Body of pancreas (tissue), 4 donors: ENCODE data around the gene TM7SF2. TPM values are rescaled to one million over a fixed set of nuclear protein-coding genes. Genes with fewer than 3 reads are reported as not detected.
A peak's percentile ranks its signal among the peaks of the same experiment; 100 is the strongest.

Experiments used
- ATAC-seq: fragments of 150-250 bp; one replicate; pipeline ENCODE4 v1.9.1; 2016
- DNase-seq, 4 donors: peaks; one replicate each; pipeline ENCODE4 v3.0.0-alpha.2; 2019
- H3K27ac ChIP-seq, 4 donors: fragments of 200-600 bp; sonication (generic); 1 replicate in 3 of 4; 2 replicates in 1 of 4; pipeline versions ENCODE4 v1.5.1 to v1.6.1; 2016 to 2019; ENCODE audit warnings: mild to moderate bottlenecking in 1 of 4, mixed read lengths in 1 of 4, moderate library complexity in 1 of 4
- H3K27me3 ChIP-seq, 2 donors: fragments of 200-600 bp; sonication (generic); one replicate each; pipeline ENCODE4 v1.6.0; 2016; ENCODE audit warnings: mild to moderate bottlenecking in 1 of 2
- H3K36me3 ChIP-seq, 2 donors: fragments of 200-600 bp; sonication (generic); replicated peaks in 1 of 2; 2 replicates each; pipeline ENCODE4 v1.5.1; 2016; ENCODE audit warnings: low read depth in 2 of 2; ENCODE audit not compliant: insufficient read depth in 1 of 2
- H3K4me1 ChIP-seq: fragments of 200-600 bp; sonication (generic); one replicate; pipeline ENCODE4 v1.6.0; 2016
- H3K4me3 ChIP-seq, 2 donors: fragments of 200-600 bp; sonication (generic); 1 replicate in 1 of 2; 2 replicates in 1 of 2; pipeline ENCODE4 v1.5.1; 2016 to 2019
- H3K9me3 ChIP-seq, 3 donors: fragments of 200-600 bp; sonication (generic); 1 replicate in 2 of 3; 2 replicates in 1 of 3; pipeline ENCODE4 v1.5.1; 2016
- POLR2A ChIP-seq, 3 donors: fragments of 450-650 bp; IDR thresholded peaks; one replicate each; pipeline ENCODE4 v1.6.1; 2016; ENCODE audit warnings: antibody characterized with exemption in 3 of 3, mild to moderate bottlenecking in 2 of 3
- WGBS, 2 donors: methylation state at CpG; one replicate each; pipeline ENCODE4 v1.1.5; 2017; 5-methylcytosine and 5-hydroxymethylcytosine counted together
- intact Hi-C: fragments of 100-400 bp; cut with DNase I; formaldehyde crosslinking; loops from one replicate; pipeline ENCODE4 v1.15.1; 2023
- total RNA-seq, 2 donors: library from RNA; depleted of rRNA; stranded (reverse); fragments of >200 nt; gene quantifications; one replicate each; pipeline ENCODE4 v1.1.0, GENCODE V29; 2016
- TF ChIP-seq, protein P1 (sequence below), 7 experiments: fragments of 450-650 bp in 4 of 7; fragments of 200-600 bp in 3 of 7; sonication (generic) in 3 of 7; IDR thresholded peaks; one replicate each; pipeline ENCODE4 v1.5.1; 2016 to 2019; ENCODE audit warnings: antibody characterized with exemption in 7 of 7

TM7SF2 gene
- total RNA-seq, 2 donors from 2014 or later, result 25.4 to 85.6 TPM

DNA sequence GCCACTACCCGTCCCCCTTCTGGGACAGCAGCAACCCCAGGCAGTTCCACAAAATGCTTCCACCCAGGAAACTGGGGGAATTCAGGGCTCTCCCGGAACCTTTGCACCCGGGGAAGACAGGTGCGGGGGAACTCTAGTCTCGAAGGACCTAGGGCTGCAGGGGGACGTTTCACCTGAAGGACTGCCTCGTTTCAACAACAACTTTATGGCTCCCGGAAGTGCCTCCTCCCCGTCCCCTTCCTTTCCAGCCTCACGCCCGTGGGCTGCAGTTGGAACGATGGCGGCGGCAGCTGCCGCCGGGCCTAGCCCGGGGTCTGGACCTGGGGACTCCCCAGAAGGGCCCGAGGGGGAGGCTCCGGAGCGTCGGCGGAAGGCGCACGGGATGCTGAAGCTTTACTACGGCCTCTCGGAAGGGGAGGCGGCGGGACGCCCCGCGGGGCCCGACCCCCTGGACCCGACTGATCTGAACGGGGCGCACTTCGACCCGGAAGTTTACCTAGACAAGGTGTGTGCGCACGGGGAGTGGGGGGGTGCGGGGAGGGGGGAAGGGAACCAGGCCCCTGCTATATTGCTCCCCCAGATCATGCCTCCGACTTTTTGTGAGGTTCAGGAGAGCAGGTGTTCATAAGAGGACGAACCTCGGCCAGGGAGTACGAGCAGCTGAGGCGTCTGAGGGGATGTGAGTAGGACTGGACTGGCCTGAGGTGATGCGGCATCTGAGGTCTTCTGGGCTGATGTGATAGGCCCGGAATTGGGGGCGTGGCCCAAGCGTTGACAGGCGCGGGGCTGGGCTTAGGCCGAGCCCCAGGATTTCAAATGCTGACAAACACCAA lies 15.5 kb upstream of the TM7SF2 start, which contains the start of gene VPS51:
Gene VPS51 (plus strand): TSS at position 241 of the 833 bp plus-strand sequence. CDS start 37 bp downstream, at position 278.
- H3K36me3 ChIP-seq, result no peaks in the 10 kb centered on the region
- 0 to 1% methylated on average over 8 to 40 of the region's 52 CpGs for WGBS, 2 donors
- peak within 1 kb of the TSS; percentile 83 to 84 for H3K4me3 ChIP-seq
- TF ChIP-seq, protein P1, sequence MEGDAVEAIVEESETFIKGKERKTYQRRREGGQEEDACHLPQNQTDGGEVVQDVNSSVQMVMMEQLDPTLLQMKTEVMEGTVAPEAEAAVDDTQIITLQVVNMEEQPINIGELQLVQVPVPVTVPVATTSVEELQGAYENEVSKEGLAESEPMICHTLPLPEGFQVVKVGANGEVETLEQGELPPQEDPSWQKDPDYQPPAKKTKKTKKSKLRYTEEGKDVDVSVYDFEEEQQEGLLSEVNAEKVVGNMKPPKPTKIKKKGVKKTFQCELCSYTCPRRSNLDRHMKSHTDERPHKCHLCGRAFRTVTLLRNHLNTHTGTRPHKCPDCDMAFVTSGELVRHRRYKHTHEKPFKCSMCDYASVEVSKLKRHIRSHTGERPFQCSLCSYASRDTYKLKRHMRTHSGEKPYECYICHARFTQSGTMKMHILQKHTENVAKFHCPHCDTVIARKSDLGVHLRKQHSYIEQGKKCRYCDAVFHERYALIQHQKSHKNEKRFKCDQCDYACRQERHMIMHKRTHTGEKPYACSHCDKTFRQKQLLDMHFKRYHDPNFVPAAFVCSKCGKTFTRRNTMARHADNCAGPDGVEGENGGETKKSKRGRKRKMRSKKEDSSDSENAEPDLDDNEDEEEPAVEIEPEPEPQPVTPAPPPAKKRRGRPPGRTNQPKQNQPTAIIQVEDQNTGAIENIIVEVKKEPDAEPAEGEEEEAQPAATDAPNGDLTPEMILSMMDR (IDR thresholded peaks at IDR 0.05), result peak in 3 of 7 experiments; percentile 17 to 39 (median 30)
- peak; percentile 68 to 86 (median 85) for TF ChIP-seq POLR2A (IDR thresholded peaks at IDR 0.05)
- H3K27me3 ChIP-seq, result no peaks in the 10 kb centered on the region
- peak within 1 kb of the TSS; percentile 84 to 99 (median 94) for H3K27ac ChIP-seq
- DNase-seq (peak; percentile 88 to 95 (median 94)), ATAC-seq (peak; percentile 95)
- intact Hi-C loops, result no loop called here
- peaks cover 34% of the 10 kb centered on the region for H3K4me1 ChIP-seq
- H3K9me3 ChIP-seq, result no peaks in the 10 kb centered on the region

DNA sequence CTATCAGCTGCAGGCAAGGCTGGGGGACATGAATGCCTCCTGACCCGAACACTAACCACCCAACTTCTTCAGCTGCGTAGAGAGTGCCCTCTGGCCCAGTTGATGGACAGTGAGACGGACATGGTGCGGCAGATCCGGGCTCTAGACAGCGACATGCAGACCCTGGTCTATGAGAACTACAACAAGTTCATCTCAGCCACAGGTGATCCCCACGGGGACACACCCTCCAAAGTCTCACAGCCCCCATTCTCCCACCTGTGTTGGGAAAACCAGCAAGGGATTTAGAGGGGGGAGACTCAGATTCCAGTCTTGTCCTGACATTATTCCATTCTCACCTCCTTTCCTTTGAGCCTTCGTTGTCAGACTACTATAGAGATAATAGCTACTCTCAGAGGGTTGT lies 14.7 kb upstream of the TM7SF2 start:
- no peaks in the 10 kb centered on the region for H3K9me3 ChIP-seq
- peak overlapping the region; percentile 84 to 99 (median 94) for H3K27ac ChIP-seq
- 22 to 33% methylated on average over 1 to 8 of the region's 8 CpGs for WGBS, 2 donors
- no peaks in the 10 kb centered on the region for H3K36me3 ChIP-seq
- intact Hi-C loops, result no loop called here
- H3K4me3 ChIP-seq, result peak overlapping the region; percentile 83 to 84
- peaks cover 41% of the 10 kb centered on the region for H3K4me1 ChIP-seq
- TF ChIP-seq POLR2A (IDR thresholded peaks at IDR 0.05), result no peak
- TF ChIP-seq, protein P1 (IDR thresholded peaks at IDR 0.05), result no peak
- ATAC-seq (no peak), DNase-seq (no peak)
- H3K27me3 ChIP-seq, result no peaks in the 10 kb centered on the region

DNA sequence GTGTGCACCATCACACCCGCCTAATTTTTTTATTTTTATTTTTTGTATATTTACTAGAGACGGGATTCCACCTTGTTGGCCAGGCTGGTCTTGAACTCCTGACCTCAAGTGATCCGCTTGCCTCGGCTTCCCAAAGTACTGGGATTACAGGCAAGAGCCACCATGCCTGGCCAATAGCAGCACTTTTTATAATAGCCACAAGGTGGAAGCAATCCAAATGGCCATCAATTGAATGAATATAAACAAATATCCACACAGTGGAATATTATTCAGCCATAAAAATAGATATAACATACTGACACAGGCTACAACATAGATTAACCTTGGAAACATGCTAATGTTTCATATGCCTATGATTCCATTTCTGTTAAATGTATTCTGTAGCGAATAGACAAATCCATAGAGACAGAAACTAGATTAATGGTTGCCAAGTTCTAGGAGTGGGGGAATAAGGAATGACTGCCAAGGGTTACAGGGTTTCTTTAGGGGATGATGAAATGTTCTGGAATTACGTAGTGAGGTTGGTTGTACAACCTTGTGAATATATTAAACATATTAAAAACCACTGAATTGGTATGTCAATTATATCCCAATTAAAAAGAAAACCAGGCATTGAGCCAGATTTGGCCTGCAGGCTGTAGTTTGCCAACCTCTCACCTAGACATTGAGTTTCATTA lies 10.9 kb upstream of the TM7SF2 start:
- no peak overlapping the region for H3K4me3 ChIP-seq
- ATAC-seq (no peak), DNase-seq (no peak)
- intact Hi-C loops, result no loop called here
- H3K27me3 ChIP-seq, result no peaks in the 10 kb centered on the region
- no peaks in the 10 kb centered on the region for H3K9me3 ChIP-seq
- peak overlapping the region; percentile 19 to 78 (median 52) for H3K27ac ChIP-seq
- 75 to 76% methylated on average over 6 of the region's 6 CpGs for WGBS, 2 donors
- H3K36me3 ChIP-seq, result no peaks in the 10 kb centered on the region
- H3K4me1 ChIP-seq, result peaks cover 74% of the 10 kb centered on the region
- TF ChIP-seq, protein P1 (IDR thresholded peaks at IDR 0.05), result no peak
- no peak for TF ChIP-seq POLR2A (IDR thresholded peaks at IDR 0.05)

DNA sequence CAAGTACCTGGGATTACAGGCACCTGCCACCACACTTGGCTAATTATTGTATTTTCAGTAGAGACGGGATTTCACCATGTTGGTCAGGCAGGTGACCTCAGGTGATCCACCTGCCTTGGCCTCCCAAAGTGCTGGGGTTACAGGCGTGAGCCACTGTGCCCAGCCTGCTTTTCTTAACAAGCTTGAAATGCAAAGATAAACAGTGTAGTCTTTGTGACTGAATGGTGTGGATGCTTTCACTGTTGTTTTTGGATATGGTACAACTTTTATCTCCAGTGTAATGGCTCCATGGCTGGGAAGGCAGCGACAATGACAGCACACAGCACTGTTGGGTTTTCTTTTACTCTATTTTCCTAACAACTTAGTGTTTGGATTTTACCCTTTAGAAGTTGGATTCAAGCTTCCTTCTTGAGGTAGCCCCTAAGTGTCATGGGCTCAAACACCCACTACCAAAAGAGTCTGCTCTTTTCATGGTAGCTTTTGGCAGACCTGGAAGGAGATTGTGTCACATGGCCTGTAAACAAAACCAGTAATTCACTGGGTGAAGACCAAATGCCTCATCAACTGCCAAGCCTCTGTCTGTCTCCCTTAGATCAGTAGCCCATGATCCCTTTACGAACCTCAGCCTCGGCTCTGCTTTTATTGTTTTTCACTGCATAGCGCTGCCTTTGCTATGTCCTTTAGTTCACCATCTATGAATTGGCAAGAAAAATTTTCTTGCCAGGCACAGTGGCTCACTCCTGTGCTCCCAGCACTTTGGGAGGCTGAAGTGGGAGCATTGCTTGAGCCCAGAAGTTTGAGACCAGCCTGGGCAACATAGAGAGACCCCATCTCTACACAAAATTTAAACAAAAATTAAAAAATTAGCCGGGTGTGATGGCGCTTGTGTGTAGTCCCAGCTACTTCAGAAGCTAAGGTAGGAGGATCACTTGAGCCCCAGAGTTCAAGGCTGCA lies 9.3 kb upstream of the TM7SF2 start:
- H3K27ac ChIP-seq, result peak overlapping the region in 3 of 4 donors; percentile 64 to 78 (median 72)
- intact Hi-C loops, result no loop called here

More for the DNA sequence above, 9.3 kb upstream of the TM7SF2 start:
- H3K4me3 ChIP-seq, result no peak overlapping the region
- TF ChIP-seq, protein P1 (IDR thresholded peaks at IDR 0.05), result no peak
- no peak for TF ChIP-seq POLR2A (IDR thresholded peaks at IDR 0.05)
- no peaks in the 10 kb centered on the region for H3K9me3 ChIP-seq
- peak; percentile 77 for ATAC-seq
- peaks cover 64% of the 10 kb centered on the region for H3K4me1 ChIP-seq
- no peaks in the 10 kb centered on the region for H3K27me3 ChIP-seq
- H3K36me3 ChIP-seq, result no peaks in the 10 kb centered on the region
- whole genome bisulfite sequencing, 2 donors, result 61% methylated on average over 7 to 8 of the region's 8 CpGs
- peak in 3 of 4 donors; percentile 44 to 73 (median 49) for DNase-seq
